H1 (cell line): ENCODE results near the gene PRPF31. TPM values are rescaled to one million over a fixed set of nuclear protein-coding genes. Genes with fewer than 3 reads are reported as not detected.

Experiments used
- CTCF ChIA-PET: fragments of 300-600 bp; sonication (Branson Sonifier 250); formaldehyde crosslinking; loops from one replicate; lab custom pipeline; 2021; ENCODE audit not compliant: partially characterized antibody; lab: Charles Lee
- POLR2A ChIA-PET: fragments of 300-600 bp; sonication (Branson Sonifier 250); formaldehyde crosslinking; loops from one replicate; lab custom pipeline; 2021; ENCODE audit warnings: inconsistent platforms; ENCODE audit not compliant: partially characterized antibody; lab: Charles Lee
- DNase-seq, 2 experiments: peaks; one replicate each; pipeline versions ENCODE4 v3.0.0 to v3.0.0-alpha.2; 2010 to 2022; ENCODE audit warnings: low spot score in 2 of 2, low read depth in 1 of 2, mixed read lengths in 1 of 2
- FAIRE-seq: peaks from 2 replicates; lab custom pipeline; 2011; peaks lifted over from hg19 to GRCh38; lab: Jason Lieb, UNC
- H2AFZ ChIP-seq: 2 replicates; pipeline ENCODE4 v1.8.1; 2012; ENCODE audit warnings: low read length, inconsistent platforms
- H2AK5ac ChIP-seq: 2 replicates; pipeline ENCODE4 v1.6.1; 2013; ENCODE audit warnings: low read depth, low read length
- H2BK120ac ChIP-seq: replicated peaks from 2 replicates; pipeline ENCODE3; 2013; ENCODE audit warnings: low read depth, low read length, inconsistent platforms
- H2BK12ac ChIP-seq: 2 replicates; pipeline ENCODE4 v1.6.1; 2013; ENCODE audit warnings: low read depth, low read length
- H2BK15ac ChIP-seq: 2 replicates; pipeline ENCODE4 v1.6.1; 2013; ENCODE audit warnings: low read length
- H2BK20ac ChIP-seq: 2 replicates; pipeline ENCODE4 v1.6.1; 2013; ENCODE audit warnings: low read length
- H2BK5ac ChIP-seq: 2 replicates; pipeline ENCODE4 v1.6.1; 2013; ENCODE audit warnings: low read depth, low read length
- H3K14ac ChIP-seq: 2 replicates; pipeline ENCODE4 v1.6.1; 2013; ENCODE audit warnings: inconsistent platforms; ENCODE audit not compliant: insufficient read length
- H3K18ac ChIP-seq: 2 replicates; pipeline ENCODE4 v1.6.1; 2013; ENCODE audit warnings: low read length; ENCODE audit errors: extremely low read depth
- H3K23ac ChIP-seq: 2 replicates; pipeline ENCODE4 v1.6.1; 2013; ENCODE audit warnings: inconsistent platforms; ENCODE audit not compliant: insufficient read length
- H3K23me2 ChIP-seq: 2 replicates; pipeline ENCODE4 v1.6.1; 2013; ENCODE audit warnings: low read depth, low read length
- H3K27ac ChIP-seq: 2 replicates; pipeline ENCODE4 v1.6.1; 2011; ENCODE audit warnings: low read depth, low read length, inconsistent platforms
- H3K27me3 ChIP-seq, 4 experiments: replicated peaks in 1 of 4; 1 replicate in 1 of 4; 2 replicates in 3 of 4; pipeline versions ENCODE4 v1.6.1 to v1.8.1; 2011 to 2013; ENCODE audit warnings: low read length in 3 of 4, mild to moderate bottlenecking in 3 of 4, inconsistent platforms in 2 of 4, mixed read lengths in 2 of 4, moderate library complexity in 1 of 4; ENCODE audit not compliant: control insufficient read depth in 3 of 4, insufficient read depth in 3 of 4; ENCODE audit errors: extremely low read depth in 1 of 4
- H3K36me3 ChIP-seq, 4 experiments: 2 replicates each; pipeline versions ENCODE4 v1.6.1 to v1.8.1; 2011 to 2013; ENCODE audit warnings: mild to moderate bottlenecking in 4 of 4, low read length in 3 of 4, moderate library complexity in 2 of 4, control low read depth in 1 of 4, inconsistent platforms in 1 of 4; ENCODE audit not compliant: insufficient read depth in 4 of 4, control insufficient read depth in 2 of 4
- H3K4ac ChIP-seq: replicated peaks from 2 replicates; pipeline ENCODE3; 2013; ENCODE audit warnings: low read length, low read depth, mixed read lengths, inconsistent platforms; ENCODE audit not compliant: insufficient read length
- H3K4me1 ChIP-seq, 4 experiments: replicated peaks in 1 of 4; 1 replicate in 1 of 4; 2 replicates in 3 of 4; pipeline versions ENCODE4 v1.6.1 to v1.8.1; 2011 to 2013; ENCODE audit warnings: low read length in 3 of 4, inconsistent platforms in 2 of 4, mixed read lengths in 1 of 4; ENCODE audit not compliant: insufficient read depth in 4 of 4, control insufficient read depth in 3 of 4
- H3K4me2 ChIP-seq, 2 experiments: 2 replicates each; pipeline versions ENCODE4 v1.6.1 to v1.8.1; 2011 to 2013; ENCODE audit warnings: low read depth in 2 of 2, low read length in 2 of 2, control low read depth in 1 of 2, inconsistent platforms in 1 of 2, mild to moderate bottlenecking in 1 of 2; ENCODE audit not compliant: insufficient read depth in 1 of 2
- H3K4me3 ChIP-seq, 4 experiments: fragments of 200-600, 300-600 bp in 1 of 4; sonication (generic), shearing (Covaris generic), sonication (Bioruptor Twin) in 1 of 4; 2 replicates each; pipeline versions ENCODE4 v1.5.1 to v1.8.1; 2011 to 2016; ENCODE audit warnings: low read length in 4 of 4, low read depth in 3 of 4, control low read depth in 2 of 4, inconsistent platforms in 2 of 4, mild to moderate bottlenecking in 2 of 4, mixed read lengths in 1 of 4, moderate library complexity in 1 of 4; ENCODE audit not compliant: insufficient read depth in 2 of 4; ENCODE audit errors: extremely low read depth in 1 of 4
- H3K56ac ChIP-seq: replicated peaks from 2 replicates; pipeline ENCODE3; 2013; ENCODE audit warnings: low read depth, mild to moderate bottlenecking, mixed read lengths, low read length, inconsistent platforms; ENCODE audit not compliant: insufficient read length
- H3K79me1 ChIP-seq: 2 replicates; pipeline ENCODE4 v1.6.1; 2013; ENCODE audit warnings: low read depth, low read length, control low read depth
- H3K79me2 ChIP-seq, 2 experiments: 2 replicates each; pipeline versions ENCODE4 v1.6.1 to v1.8.1; 2012 to 2013; ENCODE audit warnings: low read length in 2 of 2, mild to moderate bottlenecking in 2 of 2, inconsistent platforms in 1 of 2; ENCODE audit not compliant: insufficient read depth in 2 of 2, control insufficient read depth in 1 of 2
- H3K9ac ChIP-seq, 4 experiments: replicated peaks in 1 of 4; 1 replicate in 1 of 4; 2 replicates in 3 of 4; pipeline versions ENCODE4 v1.6.1 to v1.8.1; 2011 to 2013; ENCODE audit warnings: low read depth in 3 of 4, low read length in 3 of 4, control low read depth in 2 of 4, mild to moderate bottlenecking in 2 of 4, moderate library complexity in 2 of 4, inconsistent platforms in 1 of 4; ENCODE audit errors: extremely low read depth in 1 of 4
- H3K9me3 ChIP-seq, 2 experiments: 2 replicates each; pipeline versions ENCODE4 v1.6.1 to v1.8.1; 2012 to 2013; ENCODE audit warnings: mild to moderate bottlenecking in 2 of 2, moderate library complexity in 2 of 2, control low read depth in 1 of 2, inconsistent platforms in 1 of 2, low read depth in 1 of 2, low read length in 1 of 2, mixed read lengths in 1 of 2; ENCODE audit not compliant: insufficient read depth in 2 of 2
- H4K20me1 ChIP-seq, 2 experiments: replicated peaks in 1 of 2; 2 replicates each; pipeline versions ENCODE3 to v1.8.1; 2011 to 2013; ENCODE audit warnings: inconsistent platforms in 2 of 2, low read length in 2 of 2, mild to moderate bottlenecking in 1 of 2; ENCODE audit not compliant: insufficient read depth in 2 of 2, control insufficient read depth in 1 of 2
- H4K5ac ChIP-seq: 2 replicates; pipeline ENCODE4 v1.6.1; 2013; ENCODE audit warnings: low read length, low read depth, mixed read lengths, inconsistent platforms; ENCODE audit not compliant: insufficient read length
- H4K8ac ChIP-seq: 2 replicates; pipeline ENCODE4 v1.8.0; 2013; ENCODE audit warnings: mild to moderate bottlenecking, moderate library complexity, low read length, inconsistent platforms; ENCODE audit not compliant: insufficient read depth; ENCODE audit errors: extremely low read depth
- H4K91ac ChIP-seq: replicated peaks from 2 replicates; pipeline ENCODE3; 2013; ENCODE audit warnings: low read length, mixed read lengths, inconsistent platforms; ENCODE audit not compliant: insufficient read length
- KDM4A ChIP-seq: IDR thresholded peaks from one replicate; pipeline ENCODE4 v1.7.1; 2012; ENCODE audit warnings: low read depth, mild to moderate bottlenecking, moderate library complexity, low read length, inconsistent platforms; ENCODE audit not compliant: severe bottlenecking
- KDM5A ChIP-seq: fragments of 200-600 bp; IDR thresholded peaks from 2 replicates; pipeline ENCODE4 v1.7.1; 2012; ENCODE audit warnings: mild to moderate bottlenecking, low read length, inconsistent platforms, mixed read lengths
- NRF1 ChIP-seq: IDR thresholded peaks from 2 replicates; pipeline ENCODE4 v1.6.1; 2011; ENCODE audit warnings: mild to moderate bottlenecking, low read depth, low read length, improper control_type of control experiment
- POLR2A ChIP-seq, 2 experiments: IDR thresholded peaks; 1 replicate in 1 of 2; 2 replicates in 1 of 2; pipeline ENCODE4 v1.6.1; 2011; ENCODE audit warnings: low read depth in 2 of 2, low read length in 2 of 2, mild to moderate bottlenecking in 2 of 2; ENCODE audit errors: control extremely low read depth in 1 of 2
- POLR2AphosphoS5 ChIP-seq: IDR thresholded peaks from 2 replicates; pipeline ENCODE4 v1.6.1; 2011; ENCODE audit warnings: low read depth, low read length
- WGBS, 2 experiments: shearing (Covaris generic) in 1 of 2; methylation state at CpG; one replicate each; pipeline versions ENCODE4 v1.1.6 to v1.1.7; 2013 to 2015; ENCODE audit warnings: low lambda C conversion rate in 2 of 2, mixed read lengths in 2 of 2, inconsistent platforms in 1 of 2, low coverage in 1 of 2, missing lambda C conversion rate in 1 of 2; ENCODE audit not compliant: insufficient replicate concordance in 2 of 2, insufficient coverage in 1 of 2, insufficient read length in 1 of 2; ENCODE audit errors: extremely low coverage in 1 of 2, missing lambda C conversion rate in 1 of 2; 5-methylcytosine and 5-hydroxymethylcytosine counted together
- polyA plus RNA-seq, 7 experiments: library from polyadenylated mRNA; depleted of rRNA in 3 of 7; stranded (reverse) in 5 of 7; unstranded in 2 of 7; fragments of >200 nt in 5 of 7; fragments of 200-250 nt in 2 of 7; gene quantifications; 1 replicate in 5 of 7; 2 replicates in 1 of 7; 4 replicates in 1 of 7; pipeline versions ENCODE4 v1.2.1 to v1.2.3, GENCODE V29; 2011 to 2013; ENCODE audit warnings: missing spikeins in 2 of 7, mixed read lengths in 2 of 7
- total RNA-seq: library from RNA; stranded (reverse); fragmentation: NEBNext Ultra II Directional; extraction: Animal tissue kit (Norgen Biotek cat#: 25700); gene quantifications from 2 replicates; pipeline ENCODE4 v1.2.1, GENCODE V29; 2021

The PRPF31 gene
- total and polyA plus RNA-seq, 2 of the 8 experiments (the other 6 are each of a cell fraction or from before 2014, with no cell fraction given), result 51.1 to 97.4 TPM

- Histone ChIP-seq H2AK5ac (no peak overlapping the region), H3K4me1 (peaks cover 0 to 7% (median 2%) of the 10 kb centered on the region in 4 experiments; a peak in 3 of 7 replicates), H2BK15ac (no peak overlapping the region), H3K4ac (no peak overlapping the region), H4K5ac (no peak overlapping the region), H3K4me3 (peak overlapping the region; percentile 74 to 100 (median 94)), H4K91ac (no peak overlapping the region), H3K4me2 (peak overlapping the region; percentile 77 to 81), H2BK12ac (no peak overlapping the region), H3K9me3 (no peaks in the 10 kb centered on the region), H2BK5ac (no peak overlapping the region), H3K36me3 (peaks cover 5 to 23% (median 18%) of the 10 kb centered on the region in 4 experiments; a peak in 7 of 8 replicates), H3K14ac (no peak overlapping the region), H3K27ac (no peak overlapping the region), H3K79me2 (peaks cover 0 to 10% of the 10 kb centered on the region in 2 experiments; a peak in 2 of 4 replicates), H3K79me1 (peaks cover 9% of the 10 kb centered on the region), H2AFZ (0 out of 2 replicates have a peak overlapping the region, but pooled peaks have one; percentile 2), H2BK20ac (no peak overlapping the region), H4K8ac (no peak overlapping the region), H3K56ac (no peak overlapping the region), H2BK120ac (no peak overlapping the region), H3K18ac (no peak overlapping the region), H3K9ac (peak overlapping the region in 3 of 4 experiments; percentile 73 to 94 (median 91); a peak in 4 of 7 replicates), H3K23me2 (peaks cover 7% of the 10 kb centered on the region), H4K20me1 (peaks cover 0 to 5% of the 10 kb centered on the region in 2 experiments), H3K23ac (no peak overlapping the region), H3K27me3 (no peaks in the 10 kb centered on the region)
- no peak for TF ChIP-seq NRF1
- TF ChIP-seq KDM4A, result no peak
- no peak for TF ChIP-seq KDM5A
- peak; percentile 51 to 53; a peak in 2 of 3 replicates for TF ChIP-seq POLR2A (IDR thresholded peaks at IDR 0.05; ENCODE audit: control extremely low read depth in 1 of 2, low read depth in 2 of 2, low read length in 2 of 2)
- TF ChIP-seq POLR2AphosphoS5, result peak; percentile 51; the same call in 1 of the 2 replicates
- WGBS, 2 experiments, result 62% methylated on average over 25 of the region's 28 CpGs; no CpG with 5 or more reads in 1 of the 2 experiments
- CTCF ChIA-PET, result interaction anchor here (0.6 to 1.5 kb wide), 3 partner anchors 15 to 1568 kb away, joined by 3 to 4 read pairs (median 3); no protein-coding TSS in a partner anchor
- POLR2A ChIA-PET, result interaction anchor here (0.7 to 6.6 kb wide), 26 partner anchors 9 to 305 kb away, joined by 3 to 116 read pairs (median 5); partner anchors contain the start of genes CNOT3, LENG1, MYADM and NDUFA3
- no peak for FAIRE-seq
- DNase-seq, result peak in 1 of 2 experiments; percentile 49
Observed at GRCh38 chr19:54114340-54115108, 1.0 kb upstream of the PRPF31 start.
